HepG2 (cell line): ENCODE results near the gene PPP1R9A. TPM values are rescaled to one million over a fixed set of nuclear protein-coding genes. Genes with fewer than 3 reads are reported as not detected.

ENCODE experiments used
- BHLHE40 ChIP-seq: IDR thresholded peaks from 2 replicates; pipeline ENCODE4 v1.6.1; 2011; ENCODE audit warnings: low read length, improper control_type of control experiment
- CBFB ChIP-seq: sonication (generic); formaldehyde crosslinking; IDR thresholded peaks from 2 replicates; pipeline ENCODE4 v1.4.0; 2020; ENCODE audit warnings: missing genetic modification reagents
- CCDC6 ChIP-seq: sonication (generic); formaldehyde crosslinking; IDR thresholded peaks from 2 replicates; pipeline ENCODE4 v1.8.1; 2022; ENCODE audit warnings: mild to moderate bottlenecking, missing genetic modification reagents, moderate library complexity
- CREM ChIP-seq, 2 experiments: sonication (generic) in 1 of 2; formaldehyde crosslinking in 1 of 2; IDR thresholded peaks; 2 replicates each; pipeline versions ENCODE4 v1.4.0 to v1.6.1; 2016 to 2020; ENCODE audit warnings: antibody characterized with exemption in 1 of 2, mild to moderate bottlenecking in 1 of 2, missing genetic modification reagents in 1 of 2
- DPF2 ChIP-seq: sonication (generic); formaldehyde crosslinking; IDR thresholded peaks from 2 replicates; pipeline ENCODE4 v1.4.0; 2020; ENCODE audit warnings: mild to moderate bottlenecking, low read depth, missing genetic modification reagents, borderline replicate concordance
- ELF3 ChIP-seq: IDR thresholded peaks from 2 replicates; pipeline ENCODE4 v1.6.1; 2016; ENCODE audit warnings: missing genetic modification reagents, missing compliant biosample characterization
- FOXA3 ChIP-seq: IDR thresholded peaks from 2 replicates; pipeline ENCODE4 v1.6.1; 2016; ENCODE audit warnings: missing genetic modification reagents, missing compliant biosample characterization
- FOXP1 ChIP-seq, 2 experiments: fragments of 450-650 bp in 1 of 2; IDR thresholded peaks; 2 replicates each; pipeline ENCODE4 v1.6.1; 2017 to 2018; ENCODE audit warnings: antibody characterized with exemption in 1 of 2
- HNF4G ChIP-seq, 2 experiments: sonication (generic) in 1 of 2; formaldehyde crosslinking in 1 of 2; IDR thresholded peaks; 2 replicates each; pipeline versions ENCODE4 v1.4.0 to v1.6.1; 2011 to 2020; ENCODE audit warnings: borderline replicate concordance in 2 of 2, low read depth in 2 of 2, mild to moderate bottlenecking in 2 of 2, low read length in 1 of 2, missing genetic modification reagents in 1 of 2, moderate library complexity in 1 of 2
- IRF2 ChIP-seq: IDR thresholded peaks from 2 replicates; pipeline ENCODE4 v1.6.1; 2018; ENCODE audit warnings: missing genetic modification reagents, missing compliant biosample characterization
- KMT2A ChIP-seq: sonication (generic); formaldehyde crosslinking; IDR thresholded peaks from 2 replicates; pipeline ENCODE4 v1.4.0; 2020; ENCODE audit warnings: missing genetic modification reagents
- MBD4 ChIP-seq: IDR thresholded peaks from 2 replicates; pipeline ENCODE4 v1.6.1; 2012; ENCODE audit warnings: low read length, inconsistent platforms, borderline replicate concordance
- PHF8 ChIP-seq: sonication (generic); formaldehyde crosslinking; IDR thresholded peaks from 2 replicates; pipeline ENCODE4 v1.5.0; 2020; ENCODE audit warnings: missing genetic modification reagents
- PITX1 ChIP-seq: sonication (generic); formaldehyde crosslinking; IDR thresholded peaks from 2 replicates; pipeline ENCODE4 v1.5.1; 2020; ENCODE audit warnings: mild to moderate bottlenecking, missing genetic modification reagents
- PRPF4 ChIP-seq: fragments of 200-400 bp; formaldehyde crosslinking; IDR thresholded peaks from 2 replicates; pipeline ENCODE4 v1.6.1; 2016; ENCODE audit warnings: low read length, low read depth; ENCODE audit not compliant: poor library complexity, severe bottlenecking
- RORA ChIP-seq: sonication (generic); formaldehyde crosslinking; IDR thresholded peaks from 2 replicates; pipeline ENCODE4 v1.5.0; 2020; ENCODE audit warnings: mild to moderate bottlenecking, missing genetic modification reagents, moderate library complexity
- SOX5 ChIP-seq: IDR thresholded peaks from 2 replicates; pipeline ENCODE4 v1.6.1; 2016; ENCODE audit warnings: borderline replicate concordance
- SRSF9 ChIP-seq: fragments of 200-400 bp; formaldehyde crosslinking; IDR thresholded peaks from 2 replicates; pipeline ENCODE4 v1.6.1; 2018; ENCODE audit warnings: borderline replicate concordance, mild to moderate bottlenecking, low read depth, low read length; ENCODE audit not compliant: insufficient read depth, poor library complexity, severe bottlenecking
- TAF1 ChIP-seq: sonication (generic); formaldehyde crosslinking; IDR thresholded peaks from 2 replicates; pipeline ENCODE4 v1.4.0; 2020; ENCODE audit warnings: missing genetic modification reagents
- ZNF124 ChIP-seq: sonication (generic); formaldehyde crosslinking; IDR thresholded peaks from 2 replicates; pipeline ENCODE4 v1.4.0; 2020; ENCODE audit warnings: missing genetic modification reagents
- ZNF570 ChIP-seq: sonication (generic); formaldehyde crosslinking; IDR thresholded peaks from 2 replicates; pipeline ENCODE4 v1.4.0; 2020; ENCODE audit warnings: mild to moderate bottlenecking, missing genetic modification reagents, borderline replicate concordance
- ZNF670 ChIP-seq: sonication (generic); formaldehyde crosslinking; IDR thresholded peaks from 2 replicates; pipeline ENCODE4 v1.8.0; 2022; ENCODE audit warnings: mild to moderate bottlenecking, missing genetic modification reagents, borderline replicate concordance
- ZNF709 ChIP-seq: sonication (generic); formaldehyde crosslinking; IDR thresholded peaks from 2 replicates; pipeline ENCODE4 v1.5.0; 2020; ENCODE audit warnings: mild to moderate bottlenecking, missing genetic modification reagents
- ZNF768 ChIP-seq: sonication (generic); formaldehyde crosslinking; IDR thresholded peaks from 2 replicates; pipeline ENCODE4 v1.4.0; 2020; ENCODE audit warnings: missing genetic modification reagents
- ZNF792 ChIP-seq: IDR thresholded peaks from 2 replicates; pipeline ENCODE4 v1.6.1; 2016
- polyA plus RNA-seq, 8 experiments: library from polyadenylated mRNA; depleted of rRNA in 3 of 8; stranded (reverse) in 7 of 8; unstranded in 1 of 8; fragments of >200 nt; fragmentation: Illumina TruSeq in 4 of 8; extraction: Trizol in 4 of 8; gene quantifications; 2 replicates each; pipeline versions ENCODE4 v1.2.1 to v1.2.3, GENCODE V29; 2011 to 2016; ENCODE audit warnings: low read depth in 4 of 8, missing spikeins in 1 of 8, mixed read lengths in 1 of 8; ENCODE audit not compliant: insufficient read depth in 1 of 8
- total RNA-seq, 5 experiments: library from RNA; depleted of rRNA; stranded (reverse); fragments of >200 nt; fragmentation: Illumina TruSeq; extraction: Trizol; gene quantifications; 2 replicates each; pipeline ENCODE4 v1.2.3, GENCODE V29; 2016; ENCODE audit warnings: low read depth in 1 of 5
- TF ChIP-seq, protein P1 (sequence below): sonication (generic); IDR thresholded peaks from 2 replicates; pipeline ENCODE4 v1.6.1; 2016; ENCODE audit warnings: low read depth, borderline replicate concordance
- TF ChIP-seq, protein P2 (sequence below): IDR thresholded peaks from 2 replicates; pipeline ENCODE4 v1.6.1; 2016; ENCODE audit warnings: low read depth, missing genetic modification reagents, missing compliant biosample characterization

PPP1R9A gene
- total and polyA plus RNA-seq, 2 of the 13 experiments (the other 11 are each of a cell fraction or from before 2014, with no cell fraction given), result 11.4 to 31.9 TPM

DNA sequence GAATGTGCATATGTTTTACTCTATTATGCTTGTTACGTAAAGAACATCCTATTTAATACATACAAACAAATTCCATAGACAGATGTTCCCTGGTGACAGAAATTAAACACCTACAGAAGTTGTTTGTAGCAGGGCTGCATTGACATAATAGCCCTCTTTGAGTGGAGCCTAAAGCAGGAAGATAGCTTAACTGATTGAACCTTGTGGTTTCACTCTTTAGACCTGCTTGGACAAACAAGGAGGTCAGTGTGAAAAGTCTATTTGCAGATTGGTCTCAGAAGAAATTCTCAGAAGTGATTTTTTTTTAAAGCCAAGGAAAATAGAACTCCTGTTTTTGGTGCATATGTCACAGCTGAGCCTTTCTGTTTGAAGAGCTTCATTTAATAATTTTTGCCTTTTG lies 121.3 kb downstream of the PPP1R9A start (continued):
- TF ChIP-seq SRSF9 (no peak), TAF1 (CRISPR knock-in tag) (no peak), CBFB (CRISPR knock-in tag) (peak; percentile 96), ZNF709 (CRISPR knock-in tag) (no peak), BHLHE40 (no peak), KMT2A (CRISPR knock-in tag) (peak; percentile 39; the same call in 1 of the 2 replicates), HNF4G (IDR thresholded peaks at IDR 0.05; ENCODE audit: borderline replicate concordance, low read depth, low read length) (peak; percentile 73), HNF4G (CRISPR knock-in tag; IDR thresholded peaks at IDR 0.05; ENCODE audit: borderline replicate concordance, low read depth) (no peak), ZNF124 (0 out of 2 replicates have a peak, but pooled peaks have one; percentile 43), SOX5 (CRISPR knock-in tag) (peak; percentile 86; the same call in 1 of the 2 replicates), ZNF792 (0 out of 2 replicates have a peak, but pooled peaks have one; percentile 58), RORA (CRISPR knock-in tag) (no peak), ZNF670 (CRISPR knock-in tag) (peak; percentile 56; the same call in 1 of the 2 replicates), FOXA3 (peak; percentile 88), FOXP1 (IDR thresholded peaks at IDR 0.05) (no peak), FOXP1 (CRISPR knock-in tag; IDR thresholded peaks at IDR 0.05) (peak; percentile 81), ZNF768 (no peak), DPF2 (peak; percentile 81), CREM (IDR thresholded peaks at IDR 0.05) (peak; percentile 81), CREM (CRISPR knock-in tag; IDR thresholded peaks at IDR 0.05) (no peak), ELF3 (CRISPR knock-in tag) (peak; percentile 82), PITX1 (CRISPR knock-in tag) (peak; percentile 72), PRPF4 (no peak), ZNF570 (CRISPR knock-in tag) (no peak), CCDC6 (CRISPR knock-in tag) (no peak), IRF2 (CRISPR knock-in tag) (peak; percentile 60; the same call in 1 of the 2 replicates), PHF8 (CRISPR knock-in tag) (no peak), MBD4 (0 out of 2 replicates have a peak, but pooled peaks have one; percentile 52)
- TF ChIP-seq, protein P1, sequence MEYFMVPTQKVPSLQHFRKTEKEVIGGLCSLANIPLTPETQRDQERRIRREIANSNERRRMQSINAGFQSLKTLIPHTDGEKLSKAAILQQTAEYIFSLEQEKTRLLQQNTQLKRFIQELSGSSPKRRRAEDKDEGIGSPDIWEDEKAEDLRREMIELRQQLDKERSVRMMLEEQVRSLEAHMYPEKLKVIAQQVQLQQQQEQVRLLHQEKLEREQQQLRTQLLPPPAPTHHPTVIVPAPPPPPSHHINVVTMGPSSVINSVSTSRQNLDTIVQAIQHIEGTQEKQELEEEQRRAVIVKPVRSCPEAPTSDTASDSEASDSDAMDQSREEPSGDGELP, result peak; percentile 55; the same call in 1 of the 2 replicates
- TF ChIP-seq, protein P2, sequence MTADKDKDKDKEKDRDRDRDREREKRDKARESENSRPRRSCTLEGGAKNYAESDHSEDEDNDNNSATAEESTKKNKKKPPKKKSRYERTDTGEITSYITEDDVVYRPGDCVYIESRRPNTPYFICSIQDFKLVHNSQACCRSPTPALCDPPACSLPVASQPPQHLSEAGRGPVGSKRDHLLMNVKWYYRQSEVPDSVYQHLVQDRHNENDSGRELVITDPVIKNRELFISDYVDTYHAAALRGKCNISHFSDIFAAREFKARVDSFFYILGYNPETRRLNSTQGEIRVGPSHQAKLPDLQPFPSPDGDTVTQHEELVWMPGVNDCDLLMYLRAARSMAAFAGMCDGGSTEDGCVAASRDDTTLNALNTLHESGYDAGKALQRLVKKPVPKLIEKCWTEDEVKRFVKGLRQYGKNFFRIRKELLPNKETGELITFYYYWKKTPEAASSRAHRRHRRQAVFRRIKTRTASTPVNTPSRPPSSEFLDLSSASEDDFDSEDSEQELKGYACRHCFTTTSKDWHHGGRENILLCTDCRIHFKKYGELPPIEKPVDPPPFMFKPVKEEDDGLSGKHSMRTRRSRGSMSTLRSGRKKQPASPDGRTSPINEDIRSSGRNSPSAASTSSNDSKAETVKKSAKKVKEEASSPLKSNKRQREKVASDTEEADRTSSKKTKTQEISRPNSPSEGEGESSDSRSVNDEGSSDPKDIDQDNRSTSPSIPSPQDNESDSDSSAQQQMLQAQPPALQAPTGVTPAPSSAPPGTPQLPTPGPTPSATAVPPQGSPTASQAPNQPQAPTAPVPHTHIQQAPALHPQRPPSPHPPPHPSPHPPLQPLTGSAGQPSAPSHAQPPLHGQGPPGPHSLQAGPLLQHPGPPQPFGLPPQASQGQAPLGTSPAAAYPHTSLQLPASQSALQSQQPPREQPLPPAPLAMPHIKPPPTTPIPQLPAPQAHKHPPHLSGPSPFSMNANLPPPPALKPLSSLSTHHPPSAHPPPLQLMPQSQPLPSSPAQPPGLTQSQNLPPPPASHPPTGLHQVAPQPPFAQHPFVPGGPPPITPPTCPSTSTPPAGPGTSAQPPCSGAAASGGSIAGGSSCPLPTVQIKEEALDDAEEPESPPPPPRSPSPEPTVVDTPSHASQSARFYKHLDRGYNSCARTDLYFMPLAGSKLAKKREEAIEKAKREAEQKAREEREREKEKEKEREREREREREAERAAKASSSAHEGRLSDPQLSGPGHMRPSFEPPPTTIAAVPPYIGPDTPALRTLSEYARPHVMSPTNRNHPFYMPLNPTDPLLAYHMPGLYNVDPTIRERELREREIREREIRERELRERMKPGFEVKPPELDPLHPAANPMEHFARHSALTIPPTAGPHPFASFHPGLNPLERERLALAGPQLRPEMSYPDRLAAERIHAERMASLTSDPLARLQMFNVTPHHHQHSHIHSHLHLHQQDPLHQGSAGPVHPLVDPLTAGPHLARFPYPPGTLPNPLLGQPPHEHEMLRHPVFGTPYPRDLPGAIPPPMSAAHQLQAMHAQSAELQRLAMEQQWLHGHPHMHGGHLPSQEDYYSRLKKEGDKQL, result peak; percentile 69
